A172 (cell line): ENCODE results near the gene INSIG2. TPM values are rescaled to one million over a fixed set of nuclear protein-coding genes. Genes with fewer than 3 reads are reported as not detected.

Experiments
- DNase-seq: peaks from one replicate; pipeline ENCODE4 v3.0.0-alpha.2; 2015; ENCODE audit warnings: low spot score
- total RNA-seq: library from RNA; depleted of rRNA; stranded (reverse); fragments of >200 nt; shearing (Covaris generic); gene quantifications from 2 replicates; pipeline ENCODE4 v1.2.3, GENCODE V29; 2014

INSIG2 gene
- total RNA-seq, 1 experiment from 2014 or later: 11.8 TPM

DNA sequence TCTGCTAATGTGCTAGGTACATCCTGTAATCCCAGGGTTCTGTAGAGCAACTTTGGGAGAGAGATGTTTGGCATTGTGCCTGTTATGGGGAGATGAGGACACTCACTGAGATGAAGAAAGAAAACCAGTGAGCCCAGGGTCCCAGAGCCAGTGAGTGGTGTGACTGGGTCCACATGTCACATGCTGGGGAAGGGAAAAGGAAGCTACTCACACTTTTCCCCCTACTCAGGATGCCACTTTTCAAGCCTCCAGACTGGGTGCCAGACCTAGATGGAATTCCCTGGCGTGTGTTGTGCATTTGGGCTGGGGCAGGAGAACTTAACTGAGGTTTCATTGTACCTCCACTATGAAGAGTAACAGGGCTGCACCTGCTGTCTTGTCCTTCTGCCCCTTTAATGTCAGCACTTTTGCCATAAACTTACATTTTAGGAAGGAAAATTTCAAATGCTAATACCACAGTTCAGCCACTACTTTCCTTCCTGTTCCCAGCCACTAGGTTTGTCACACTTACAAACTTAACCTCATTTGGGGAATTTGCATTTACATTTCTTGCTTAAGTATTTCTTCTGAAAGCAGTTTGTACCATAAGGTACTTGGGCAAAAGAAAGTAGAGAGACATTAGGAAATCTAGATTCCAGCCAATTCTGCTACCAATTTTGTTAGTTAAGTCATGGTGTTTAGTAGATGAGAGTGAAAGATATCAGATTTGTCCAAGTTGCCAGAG, 10.2 kb downstream of the INSIG2 start:
- no peak for DNase-seq

DNA sequence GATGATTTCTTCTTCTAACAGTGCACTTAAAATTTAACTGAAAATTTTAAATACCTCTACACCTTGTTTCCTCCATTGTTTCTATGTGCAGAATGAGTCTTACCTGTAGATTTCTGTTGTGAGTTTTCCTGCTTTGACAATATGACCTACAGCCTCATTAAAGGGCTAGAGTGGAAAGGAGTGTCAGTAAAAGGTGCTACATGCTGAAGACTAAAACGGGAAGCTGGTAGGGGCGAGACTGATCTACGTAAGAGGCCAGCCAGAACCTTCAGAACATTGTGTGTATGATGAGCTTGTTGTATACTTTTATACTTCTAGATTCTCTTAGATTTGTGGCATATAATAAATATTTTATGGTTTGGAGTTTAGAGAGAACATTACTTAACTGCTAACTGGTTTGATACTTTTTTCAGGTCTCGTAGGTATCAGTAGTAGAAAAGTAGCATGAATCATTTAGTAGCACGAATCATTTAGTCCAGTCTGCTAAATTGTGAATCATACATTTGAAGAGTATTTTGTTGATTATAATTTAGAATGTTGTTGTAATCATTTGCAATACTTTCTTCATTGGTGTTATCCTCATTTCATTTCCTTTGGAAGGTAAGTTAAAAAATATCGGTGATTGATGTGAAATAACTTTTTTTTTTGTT, 14.3 kb downstream of the INSIG2 start:
- peak; percentile 30 for DNase-seq

DNA sequence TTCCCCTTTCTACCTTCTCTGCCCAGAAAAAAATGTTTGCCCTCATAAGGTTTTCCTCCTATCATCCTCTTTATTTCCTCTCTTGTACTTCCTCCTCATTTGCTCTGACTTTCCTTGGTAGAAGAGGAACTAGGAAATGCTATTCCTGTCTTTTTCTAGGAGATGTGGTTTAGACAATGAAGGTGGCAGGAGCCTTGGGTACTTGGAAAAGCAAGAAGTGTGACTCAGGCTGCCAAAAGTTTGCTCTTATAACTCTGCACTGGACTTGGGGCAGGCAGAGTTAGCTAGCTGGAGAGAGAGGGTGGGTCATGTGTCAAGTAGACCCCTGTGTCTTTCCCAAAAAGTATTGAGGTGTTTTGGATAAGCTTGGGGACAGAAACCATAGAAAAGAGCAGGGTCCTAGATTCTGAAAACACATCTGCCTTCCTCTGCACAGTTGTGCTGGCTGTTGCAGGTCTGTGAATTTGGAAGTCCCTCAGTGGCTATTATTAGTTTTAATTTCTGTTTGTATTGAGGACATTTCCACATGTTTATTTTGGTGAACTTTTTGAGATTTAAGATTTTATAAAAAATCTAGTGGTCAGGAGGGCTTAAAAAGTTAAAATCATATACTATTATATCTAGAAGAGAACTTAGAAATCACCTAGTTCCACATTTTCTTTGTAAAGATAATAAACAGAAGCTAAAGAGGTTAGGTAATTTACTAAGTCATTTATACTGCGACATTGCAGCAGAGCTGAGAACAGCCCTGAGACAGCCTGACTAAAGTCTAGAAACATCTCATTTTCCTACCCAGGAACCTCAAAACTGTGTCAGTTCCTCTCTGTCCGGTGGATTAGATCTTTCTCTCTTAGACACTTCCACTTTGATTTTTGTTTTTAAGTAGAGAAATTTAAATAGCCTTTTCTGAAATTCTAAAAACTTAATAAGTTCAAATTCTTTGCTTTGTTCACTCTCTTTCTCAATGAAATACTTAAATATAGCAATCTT, 16.0 kb downstream of the INSIG2 start:
- DNase-seq: no peak

DNA sequence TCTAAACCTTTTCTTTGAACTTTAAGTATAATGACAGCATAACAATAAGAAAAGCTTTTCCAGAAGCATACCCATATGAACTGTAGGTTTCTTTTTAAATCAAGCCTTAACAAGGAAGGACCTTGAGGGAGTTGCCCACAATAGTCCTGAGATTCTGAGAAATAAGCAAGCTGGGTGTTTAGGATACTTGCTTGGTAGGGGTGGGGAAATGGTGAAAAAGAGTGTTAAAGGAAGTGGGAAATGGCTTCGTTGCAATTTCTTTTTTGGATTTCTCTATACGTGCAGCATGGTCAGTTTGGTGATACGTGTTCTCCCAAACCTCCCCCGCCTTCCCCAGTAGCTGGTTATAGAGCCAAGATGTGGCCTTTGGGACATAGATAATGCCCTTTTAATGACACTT, 17.2 kb downstream of the INSIG2 start:
- DNase-seq: no peak

DNA sequence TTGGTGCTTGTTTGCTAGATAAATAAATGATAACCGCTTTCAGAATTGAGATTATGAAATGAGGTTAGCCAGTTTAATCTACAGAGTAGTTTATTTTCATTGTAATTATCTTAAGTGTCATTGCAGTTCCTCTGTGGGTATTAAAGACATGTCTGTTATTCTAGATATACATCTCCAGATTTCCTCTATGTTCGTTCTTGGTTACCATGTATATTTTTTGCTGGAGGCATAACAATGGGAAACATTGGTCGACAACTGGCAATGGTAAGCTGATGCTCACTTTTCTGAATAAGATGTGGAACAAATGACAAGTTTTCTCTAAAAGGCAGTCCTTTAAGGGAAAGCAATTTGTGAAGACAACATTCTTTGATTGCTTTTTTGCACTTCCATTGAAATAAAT, 18.7 kb downstream of the INSIG2 start:
- no peak for DNase-seq

DNA sequence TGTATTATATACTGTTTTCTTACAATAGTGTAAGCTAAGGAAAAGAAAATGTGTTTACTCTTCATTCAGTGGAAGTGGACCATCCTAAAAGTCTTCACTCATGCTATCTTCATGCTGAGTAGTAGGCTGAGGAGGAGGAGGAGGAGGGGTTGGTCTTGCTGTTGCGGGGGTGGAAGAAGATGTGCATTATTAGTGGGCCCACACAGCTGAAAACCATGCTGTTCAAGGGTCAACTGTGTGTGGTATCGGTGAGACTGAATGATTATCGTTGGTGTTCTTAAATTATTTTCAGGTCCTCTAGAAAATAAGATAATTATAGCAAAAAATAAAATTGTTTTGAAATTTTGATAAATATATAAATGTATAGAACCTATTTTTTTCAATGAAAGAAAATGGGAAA, 22.0 kb downstream of the INSIG2 start:
- no peak for DNase-seq

DNA sequence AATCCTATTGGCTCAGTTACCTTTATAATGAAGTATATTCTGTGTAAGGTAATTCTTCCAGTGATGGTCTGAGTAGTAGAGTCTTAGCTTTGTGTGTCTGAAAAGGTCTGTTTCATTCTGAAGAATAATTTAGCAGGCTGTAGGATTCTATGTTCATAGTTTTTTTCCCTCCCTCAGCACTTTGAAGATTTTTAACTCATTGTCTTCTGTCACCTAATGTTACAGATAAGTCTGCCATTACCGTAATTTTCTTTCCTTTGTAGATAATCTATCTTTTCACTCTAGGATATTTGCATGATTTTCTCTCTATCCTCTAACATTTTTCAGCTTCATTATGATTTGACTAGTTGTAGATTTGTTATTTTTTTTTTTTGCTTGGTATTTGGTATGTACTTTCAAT, 22.7 kb downstream of the INSIG2 start:
- DNase-seq: no peak

DNA sequence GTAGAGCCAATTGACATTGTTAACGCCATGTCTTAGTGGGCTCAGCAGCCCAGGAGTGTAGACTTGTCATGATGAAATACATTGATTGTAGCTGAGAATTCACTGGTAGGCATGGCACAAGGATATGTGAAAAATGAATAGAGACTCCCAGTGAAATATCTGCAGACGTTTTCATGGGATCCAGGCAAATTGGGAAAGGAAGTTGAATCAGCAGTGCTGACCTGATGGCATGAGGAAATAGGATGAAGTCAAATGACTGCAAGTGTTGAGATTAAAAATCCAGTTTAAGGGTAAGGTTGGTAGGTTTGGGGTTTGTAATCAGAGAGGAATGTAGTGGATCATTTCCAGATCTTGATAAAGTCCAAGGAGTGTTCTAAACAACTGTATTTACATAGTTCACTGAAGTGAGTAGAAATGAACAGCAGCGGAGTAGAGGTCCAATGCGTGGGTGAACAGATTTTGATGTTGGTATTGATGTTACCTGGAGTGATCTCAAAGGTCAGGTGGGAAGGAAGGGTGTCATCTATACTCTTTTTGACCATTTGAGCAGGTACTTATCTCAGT, 24.6 kb downstream of the INSIG2 start:
- peak; percentile 97 for DNase-seq

DNA sequence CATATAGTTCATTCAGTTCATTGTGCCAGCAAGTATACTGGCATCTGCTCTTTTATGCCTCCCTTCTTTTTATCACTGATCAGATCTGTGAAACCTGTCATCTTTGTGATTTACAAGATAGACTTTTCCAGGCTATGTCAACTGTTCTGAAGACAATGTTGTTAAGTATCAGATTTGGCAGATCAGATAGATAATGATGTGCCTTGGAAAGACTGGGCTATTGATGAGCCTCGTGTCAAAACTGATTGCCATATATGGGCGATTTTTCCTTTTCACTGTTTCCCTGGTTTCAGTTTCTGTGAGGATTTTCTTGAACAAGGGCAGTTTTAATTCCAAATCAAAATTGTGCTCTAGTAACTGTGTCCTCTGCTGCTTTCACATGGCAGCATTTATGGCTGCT, 26.6 kb downstream of the INSIG2 start:
- no peak for DNase-seq

DNA sequence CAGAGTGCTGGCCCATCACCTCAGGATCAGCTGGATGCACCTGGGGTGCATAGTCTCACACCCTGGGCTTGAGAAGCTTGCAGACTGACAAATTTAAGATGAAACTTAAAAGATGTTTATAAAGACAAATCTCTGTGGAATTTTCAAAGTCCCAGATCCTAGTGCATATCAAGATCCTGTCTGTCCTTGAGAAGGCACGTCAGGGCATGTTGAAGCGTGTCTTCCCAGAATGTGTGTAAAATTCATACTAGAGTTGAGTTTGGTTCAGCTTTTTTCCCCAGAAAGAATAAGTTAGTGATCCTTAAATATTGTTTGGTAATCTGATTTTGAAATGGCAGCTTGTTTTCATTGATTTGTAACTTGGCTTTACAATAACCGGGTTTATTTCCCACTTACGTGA, 27.5 kb downstream of the INSIG2 start:
- DNase-seq: no peak

DNA sequence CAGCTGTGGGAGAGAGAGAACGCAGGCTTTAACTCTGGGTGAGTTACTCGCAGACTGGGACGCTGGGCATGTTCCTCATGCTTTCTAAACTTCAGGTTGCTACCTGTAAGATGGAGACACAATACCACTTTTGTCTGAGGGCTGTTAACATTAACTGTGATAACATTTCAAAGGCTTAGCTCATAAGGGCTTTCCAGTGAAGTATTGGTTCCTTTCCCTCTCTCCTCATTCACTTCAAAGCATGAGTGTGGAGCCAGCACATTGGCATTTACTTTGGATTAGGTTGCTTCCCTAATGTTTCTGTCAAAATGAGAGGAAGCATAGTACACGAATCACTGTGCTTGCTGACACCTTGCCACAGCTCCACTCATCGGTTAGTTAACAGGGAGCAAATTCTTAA, 30.2 kb downstream of the INSIG2 start:
- DNase-seq: no peak

DNA sequence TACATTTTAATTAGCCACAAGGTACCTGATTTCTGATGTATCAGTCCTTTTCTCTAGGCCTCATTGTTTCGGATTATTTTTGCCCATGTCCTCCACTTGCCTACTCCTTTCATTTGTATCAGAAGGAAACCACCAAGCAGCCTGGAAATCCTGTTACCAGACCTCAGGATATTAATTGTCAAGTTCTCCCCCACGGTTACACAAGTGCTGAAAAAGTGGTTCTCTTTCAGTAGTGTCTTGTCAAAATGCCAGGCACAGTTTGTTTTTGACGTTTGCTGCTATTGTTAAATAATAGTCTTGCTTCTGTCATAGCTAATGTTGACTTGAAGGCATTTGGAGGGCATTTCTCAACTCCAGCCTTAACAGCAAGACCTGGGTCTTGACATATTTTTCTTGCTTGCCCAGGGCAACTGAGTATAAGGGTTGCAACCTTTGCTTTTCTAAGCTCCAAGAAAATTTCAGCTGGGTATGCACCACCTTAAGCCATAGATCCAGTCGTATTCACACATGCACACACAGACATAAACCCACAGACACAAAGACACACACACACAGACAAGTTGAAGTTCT, 31.0 kb downstream of the INSIG2 start:
- DNase-seq: no peak

DNA sequence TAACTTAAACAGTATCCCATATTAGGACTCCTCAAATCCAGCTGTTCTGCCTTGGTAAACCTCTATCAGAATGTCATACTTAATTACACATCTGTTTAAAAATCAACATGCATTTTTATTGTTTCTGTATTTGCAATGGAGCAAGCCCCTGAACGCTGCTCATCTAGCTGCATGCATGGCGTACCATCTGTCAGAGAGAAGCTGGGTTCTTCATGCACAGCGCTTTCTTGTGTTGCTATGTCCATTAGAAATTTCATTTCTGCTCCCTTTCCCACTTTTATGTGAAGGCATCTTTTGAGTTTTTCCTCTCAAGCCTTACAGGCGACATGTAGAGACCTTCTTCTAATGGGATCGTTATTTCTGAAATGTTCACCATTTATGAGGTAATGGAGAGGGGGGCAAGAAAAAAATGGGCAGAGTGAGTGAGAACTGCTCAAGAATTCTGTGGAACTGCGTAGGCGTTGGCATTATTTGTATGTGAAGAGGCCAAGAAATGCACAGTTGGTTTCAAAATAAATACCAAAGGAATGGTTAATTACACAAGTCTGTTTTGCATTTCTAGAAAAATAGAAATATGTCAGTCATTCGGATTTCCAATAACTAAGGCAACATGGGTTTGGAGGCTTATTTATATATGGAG, 31.6 kb downstream of the INSIG2 start:
- no peak for DNase-seq

DNA sequence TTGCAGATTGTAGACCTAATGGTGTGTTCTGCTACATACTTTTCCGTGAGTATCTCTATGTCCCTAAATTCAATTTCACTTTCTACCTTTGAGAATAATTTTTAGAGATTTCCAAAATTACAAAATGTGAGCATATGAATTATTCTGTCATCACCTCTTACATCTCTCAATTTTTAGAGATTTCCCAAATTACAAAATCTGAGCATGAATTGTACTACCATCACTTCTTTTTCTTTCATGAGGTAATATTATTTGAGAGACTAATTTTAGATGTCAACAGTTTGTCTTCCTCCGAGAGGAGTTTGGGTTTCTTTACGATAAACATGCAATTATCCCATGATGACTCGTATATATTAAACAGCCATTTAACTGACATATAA, 32.1 kb downstream of the INSIG2 start:
- DNase-seq: no peak

DNA sequence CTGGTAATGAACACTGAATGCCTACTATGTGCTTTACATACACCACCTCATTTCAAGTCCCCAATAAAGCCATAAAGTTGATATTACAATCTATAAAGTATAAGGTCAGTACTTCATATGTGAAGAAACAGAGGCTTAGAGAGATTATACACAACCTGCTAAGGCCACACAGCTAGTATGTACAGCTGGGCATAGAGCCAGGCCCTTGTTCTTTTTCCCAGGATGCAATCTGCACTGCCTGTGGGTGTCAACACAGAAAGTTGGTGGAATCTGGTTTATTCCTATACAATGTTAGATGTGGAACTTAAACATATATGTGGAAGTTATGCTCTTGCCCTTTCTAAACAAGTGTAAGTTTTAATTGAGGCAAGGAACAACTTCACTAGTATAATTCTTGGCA, 32.8 kb downstream of the INSIG2 start:
- DNase-seq: no peak

DNA sequence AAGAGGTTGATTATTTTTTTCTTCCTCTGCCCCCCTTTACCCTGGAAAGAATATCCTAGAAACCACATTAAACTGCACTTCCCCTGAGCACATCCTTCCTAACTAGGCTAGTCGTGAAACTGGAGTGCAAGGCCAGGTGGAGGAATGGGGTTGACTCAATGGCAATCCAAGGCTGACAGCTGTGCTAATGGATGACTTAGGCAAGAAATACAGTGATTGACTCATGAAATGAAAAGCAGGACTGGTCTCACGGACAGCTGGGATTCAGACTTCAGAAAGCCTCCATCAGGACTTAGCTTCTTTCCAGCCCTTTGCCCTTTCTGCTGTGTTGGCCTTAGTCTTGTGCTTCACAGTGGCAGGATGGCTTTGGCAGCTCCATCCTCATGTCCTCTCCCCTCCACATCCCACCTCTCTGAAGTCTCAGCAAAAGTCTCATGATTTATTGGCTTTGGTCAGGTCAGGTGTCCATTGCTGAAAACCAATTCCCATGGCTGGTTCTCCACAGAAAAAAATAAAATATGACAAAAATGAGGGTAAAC, 33.8 kb downstream of the INSIG2 start:
- no peak for DNase-seq

DNA sequence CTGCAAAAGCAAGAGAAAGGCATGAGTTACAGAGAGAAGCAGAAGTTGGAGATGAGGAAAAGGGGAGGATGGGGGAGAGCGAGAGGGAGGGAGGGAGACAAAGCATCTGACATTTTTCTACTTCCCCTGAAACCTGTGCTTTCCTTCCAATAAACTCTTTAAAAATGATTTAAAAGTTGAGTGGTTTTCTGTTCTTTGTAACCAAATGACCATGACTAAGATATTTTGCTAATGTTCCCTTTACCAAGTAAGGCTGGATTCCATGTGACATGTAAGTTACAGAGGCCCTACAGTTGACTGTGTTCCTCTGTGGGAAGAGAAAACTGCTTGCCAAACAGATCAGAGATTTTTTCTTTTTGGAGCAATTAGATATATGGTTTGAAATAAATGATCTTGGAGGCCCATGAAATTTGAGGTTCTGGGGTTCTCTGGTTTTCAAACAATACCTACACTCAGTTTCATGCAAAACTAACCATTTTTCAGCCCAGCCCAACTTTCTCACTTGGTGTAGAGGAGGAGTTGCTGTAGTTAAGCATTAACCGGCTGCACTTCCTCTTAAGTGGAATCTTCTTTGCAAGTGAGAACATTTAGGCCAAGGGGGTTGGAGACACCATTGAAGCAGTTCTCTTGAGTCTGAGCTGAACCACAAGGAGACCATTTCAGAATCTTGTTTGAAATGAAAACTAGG, 34.5 kb downstream of the INSIG2 start:
- peak; percentile 14 for DNase-seq

DNA sequence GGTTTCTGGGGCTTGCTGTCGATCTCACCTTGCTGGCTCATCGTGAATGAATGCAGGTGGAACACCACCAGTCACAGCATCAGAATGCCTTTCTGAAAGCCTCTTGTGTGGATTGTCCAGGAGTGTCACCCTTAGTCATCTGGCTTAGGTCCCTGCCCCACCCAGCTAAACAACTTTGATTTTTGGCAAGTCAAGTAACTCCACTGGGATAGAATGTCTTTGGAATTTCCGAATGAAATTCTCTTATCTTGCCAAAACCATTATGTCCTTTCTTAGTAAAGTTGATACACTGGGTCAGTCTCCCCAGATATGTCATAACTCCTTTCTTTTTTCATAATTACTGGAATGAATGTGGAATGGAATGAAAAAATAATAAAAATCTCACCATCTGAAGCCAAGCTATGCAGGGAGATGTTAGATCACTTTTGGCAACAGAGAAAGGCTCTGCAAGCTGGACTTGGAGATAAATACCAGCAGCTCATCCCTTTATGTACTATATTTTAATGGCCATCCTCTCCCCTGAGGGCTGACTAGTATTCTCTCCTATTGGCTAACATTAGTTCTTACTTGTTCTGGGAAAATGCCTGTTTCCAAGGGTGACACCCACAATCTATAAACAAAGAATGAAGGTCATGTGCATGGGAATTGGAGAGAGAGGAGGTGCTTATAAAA, 35.4 kb downstream of the INSIG2 start:
- DNase-seq: peak; percentile 93

DNA sequence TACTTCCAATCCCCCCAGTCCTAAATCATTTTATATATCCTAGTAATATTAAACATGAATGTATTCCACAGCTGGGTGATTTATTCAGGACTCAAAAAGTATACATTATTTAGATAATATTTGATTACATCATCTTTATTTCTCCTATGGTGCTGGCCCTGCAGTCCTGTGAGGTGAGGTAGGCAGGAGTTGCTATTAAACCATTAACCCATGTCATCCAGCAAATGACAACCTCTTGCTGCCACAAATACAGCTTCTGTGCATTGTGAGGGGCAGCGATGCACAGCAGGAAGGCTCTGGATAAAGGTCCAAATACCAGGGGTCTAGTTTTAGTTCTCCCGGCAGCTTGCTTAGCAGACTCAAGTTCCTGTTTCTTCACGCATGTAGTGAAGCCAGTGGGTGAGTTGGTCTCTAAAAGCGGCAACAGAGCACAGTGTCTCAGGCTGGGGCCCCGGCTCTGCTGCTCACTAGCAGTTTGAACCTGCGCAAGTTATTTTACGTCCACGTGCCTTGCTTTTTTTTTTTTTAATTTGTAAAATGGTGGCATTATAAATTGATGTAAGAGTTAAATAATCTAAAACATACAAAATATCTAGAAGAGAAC, 36.1 kb downstream of the INSIG2 start:
- DNase-seq: no peak
